ENCODE results near the gene WDR47.
A peak's percentile ranks its signal among the peaks of the same experiment; 100 is the strongest.
"Not testable (repeated sequence)": the region's sequence is repeated elsewhere in the genome, so short reads cannot be mapped to it uniquely, and the experiment has no call there.

Gene WDR47

DNA sequence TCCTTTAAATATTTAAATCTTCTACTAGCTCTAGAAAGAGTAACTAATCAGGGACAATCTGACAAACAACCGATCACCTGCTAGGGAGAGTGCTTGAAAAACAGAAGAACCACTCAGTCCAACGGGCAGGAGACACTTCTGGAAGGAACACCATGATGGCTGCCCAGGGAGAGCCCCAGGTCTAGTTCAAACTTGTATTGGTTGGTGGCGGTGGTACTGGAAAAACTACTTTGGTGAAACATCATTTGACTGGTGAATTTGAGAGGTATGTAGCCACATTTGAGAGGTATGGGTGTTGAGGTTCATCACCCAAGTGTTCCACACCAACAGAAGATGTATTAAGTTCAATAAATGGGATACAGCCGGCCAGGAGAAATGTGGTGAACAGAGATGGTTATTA lies 4.8 kb upstream of the WDR47 start:
- Histone ChIP-seq H3K4me1 (no peaks in the 10 kb centered on the region), H3K4me3 (ENCODE audit: low read depth, low read length) (no peak overlapping the region), H3K36me3 (no peaks in the 10 kb centered on the region), H3K27me3 (no peaks in the 10 kb centered on the region), H3K9me3 (no peaks in the 10 kb centered on the region)
- TF ChIP-seq, protein P1, sequence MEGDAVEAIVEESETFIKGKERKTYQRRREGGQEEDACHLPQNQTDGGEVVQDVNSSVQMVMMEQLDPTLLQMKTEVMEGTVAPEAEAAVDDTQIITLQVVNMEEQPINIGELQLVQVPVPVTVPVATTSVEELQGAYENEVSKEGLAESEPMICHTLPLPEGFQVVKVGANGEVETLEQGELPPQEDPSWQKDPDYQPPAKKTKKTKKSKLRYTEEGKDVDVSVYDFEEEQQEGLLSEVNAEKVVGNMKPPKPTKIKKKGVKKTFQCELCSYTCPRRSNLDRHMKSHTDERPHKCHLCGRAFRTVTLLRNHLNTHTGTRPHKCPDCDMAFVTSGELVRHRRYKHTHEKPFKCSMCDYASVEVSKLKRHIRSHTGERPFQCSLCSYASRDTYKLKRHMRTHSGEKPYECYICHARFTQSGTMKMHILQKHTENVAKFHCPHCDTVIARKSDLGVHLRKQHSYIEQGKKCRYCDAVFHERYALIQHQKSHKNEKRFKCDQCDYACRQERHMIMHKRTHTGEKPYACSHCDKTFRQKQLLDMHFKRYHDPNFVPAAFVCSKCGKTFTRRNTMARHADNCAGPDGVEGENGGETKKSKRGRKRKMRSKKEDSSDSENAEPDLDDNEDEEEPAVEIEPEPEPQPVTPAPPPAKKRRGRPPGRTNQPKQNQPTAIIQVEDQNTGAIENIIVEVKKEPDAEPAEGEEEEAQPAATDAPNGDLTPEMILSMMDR (IDR thresholded peaks at IDR 0.05; ENCODE audit: low read depth, low read length): no peak
- no peak for DNase-seq

DNA sequence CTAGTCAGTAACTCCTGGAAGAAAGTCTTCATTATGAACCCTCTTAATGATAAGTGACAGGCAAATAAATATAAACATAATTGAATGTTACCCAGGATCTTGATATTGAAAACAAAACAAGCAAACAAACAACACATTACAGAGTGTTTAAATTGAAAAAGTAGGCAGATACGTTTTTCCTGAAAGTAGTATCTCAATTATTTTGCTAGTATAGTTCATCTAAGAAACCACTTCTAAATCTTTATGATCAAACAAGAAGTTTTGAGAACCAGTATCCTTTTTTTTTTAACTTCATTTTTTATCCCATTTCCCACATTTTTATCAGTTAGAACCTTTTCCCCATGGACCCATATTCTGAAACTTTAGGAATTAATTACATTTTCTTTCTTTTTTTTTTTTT lies 3.7 kb upstream of the WDR47 start:
- H3K27me3 ChIP-seq: no peaks in the 10 kb centered on the region
- TF ChIP-seq, protein P1 (IDR thresholded peaks at IDR 0.05; ENCODE audit: low read depth, low read length): no peak
- H3K4me3 ChIP-seq (ENCODE audit: low read depth, low read length): no peak overlapping the region
- H3K36me3 ChIP-seq: no peaks in the 10 kb centered on the region
- H3K4me1 ChIP-seq: no peaks in the 10 kb centered on the region
- DNase-seq: no peak
- no peaks in the 10 kb centered on the region for H3K9me3 ChIP-seq

DNA sequence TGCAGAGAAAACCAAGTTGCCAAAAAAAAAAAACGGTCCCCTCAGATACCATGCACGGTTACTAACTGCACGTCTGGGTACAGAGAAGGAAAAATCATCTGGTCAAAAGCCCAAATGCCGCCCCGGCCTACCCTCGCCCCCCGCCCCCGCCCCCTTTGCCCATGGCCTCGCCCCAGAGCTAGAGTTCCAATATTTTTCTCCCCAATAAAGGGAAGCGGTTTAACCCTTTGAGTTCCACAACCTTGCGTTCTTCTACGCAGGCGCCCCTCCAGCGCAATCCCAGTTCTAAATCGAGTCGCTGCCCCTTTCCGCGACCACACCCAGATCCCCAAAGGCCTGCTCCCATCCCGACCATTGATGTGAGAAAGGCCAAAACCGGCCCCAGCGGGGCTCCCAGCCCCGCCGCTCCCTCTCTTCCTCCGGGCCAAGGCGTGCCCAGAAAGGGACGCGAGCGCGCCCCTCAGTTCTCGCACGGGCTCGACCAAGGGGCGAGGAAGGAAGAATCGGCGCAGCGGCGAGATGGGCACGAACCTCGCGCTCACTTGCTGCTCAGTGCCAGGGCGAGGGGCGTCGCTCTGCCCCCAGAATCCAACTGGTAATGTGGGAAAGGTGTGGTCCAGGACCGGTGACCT lies 797 bp downstream of the WDR47 start:
- Histone ChIP-seq H3K27me3 (no peaks in the 10 kb centered on the region), H3K4me1 (no peaks in the 10 kb centered on the region), H3K4me3 (ENCODE audit: low read depth, low read length) (peak overlapping the region; percentile 97), H3K9me3 (no peaks in the 10 kb centered on the region), H3K36me3 (no peaks in the 10 kb centered on the region)
- DNase-seq: peak; percentile 49
- TF ChIP-seq, protein P1 (IDR thresholded peaks at IDR 0.05; ENCODE audit: low read depth, low read length): no peak

DNA sequence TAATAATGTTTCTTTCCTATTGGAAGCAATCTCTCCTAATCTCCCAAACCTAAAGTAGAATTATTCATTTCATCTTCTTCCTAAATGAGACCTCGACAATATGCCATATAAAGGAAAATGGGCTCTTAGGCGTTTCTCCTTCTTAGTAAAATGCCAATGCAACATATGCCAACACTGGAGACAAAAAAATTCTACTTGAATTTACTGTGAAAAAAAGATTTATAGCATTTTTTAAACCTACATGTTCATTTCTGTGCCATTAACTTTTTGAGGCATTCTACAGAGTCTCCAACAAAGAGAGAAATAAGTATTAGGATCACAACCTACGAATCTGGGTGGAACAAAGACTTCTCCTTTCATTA lies 1.3 kb downstream of the WDR47 start:
- H3K36me3 ChIP-seq: no peaks in the 10 kb centered on the region
- H3K4me3 ChIP-seq (ENCODE audit: low read depth, low read length): peak overlapping the region; percentile 97
- DNase-seq: no peak
- H3K27me3 ChIP-seq: no peaks in the 10 kb centered on the region
- H3K9me3 ChIP-seq: no peaks in the 10 kb centered on the region
- TF ChIP-seq, protein P1 (IDR thresholded peaks at IDR 0.05; ENCODE audit: low read depth, low read length): no peak
- no peaks in the 10 kb centered on the region for H3K4me1 ChIP-seq

DNA sequence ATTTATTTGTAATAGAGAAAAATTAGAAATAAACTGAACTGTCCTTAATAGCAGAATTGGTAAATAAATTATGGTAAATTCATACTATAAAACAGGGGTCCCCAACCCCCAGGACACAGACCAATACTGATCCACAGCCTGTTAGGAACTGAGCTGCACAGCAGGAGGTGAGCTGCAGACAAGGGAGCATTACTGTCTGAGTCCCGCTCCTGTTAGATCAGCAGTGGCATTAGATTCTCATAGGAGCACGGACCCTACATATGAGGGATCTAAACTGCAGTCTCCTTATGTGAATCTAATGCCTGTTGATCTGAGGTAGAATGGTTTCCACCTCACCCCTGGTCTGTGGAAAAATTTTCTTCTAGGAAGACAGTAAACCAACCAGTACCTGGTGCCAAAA lies 7.5 kb downstream of the WDR47 start:
- no peak overlapping the region for H3K4me3 ChIP-seq (ENCODE audit: low read depth, low read length)
- DNase-seq: no peak
- H3K27me3 ChIP-seq: no peaks in the 10 kb centered on the region
- no peaks in the 10 kb centered on the region for H3K9me3 ChIP-seq
- TF ChIP-seq, protein P1 (IDR thresholded peaks at IDR 0.05; ENCODE audit: low read depth, low read length): no peak
- no peaks in the 10 kb centered on the region; the same call in 1 of the 2 replicates for H3K4me1 ChIP-seq
- H3K36me3 ChIP-seq: no peaks in the 10 kb centered on the region

DNA sequence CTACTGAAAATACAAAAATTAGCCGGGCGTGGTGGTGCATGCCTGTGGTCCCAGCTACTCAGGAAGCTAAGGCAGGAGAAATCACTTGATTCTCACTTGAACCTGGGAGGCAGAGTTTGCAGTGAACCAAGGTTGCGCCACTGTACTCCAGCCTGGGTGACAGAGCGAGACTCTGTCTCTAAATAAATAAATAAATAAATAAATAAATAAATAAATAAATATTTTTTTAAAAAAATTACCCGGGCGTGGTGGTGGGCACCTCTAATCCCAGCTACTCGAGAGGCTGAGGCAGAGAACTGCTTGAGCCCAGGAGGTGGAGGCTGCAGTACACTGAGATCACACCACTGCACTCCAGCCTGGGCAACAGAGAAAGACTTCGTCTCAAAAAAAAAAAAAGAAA lies 12.4 kb downstream of the WDR47 start:
- DNase-seq; H3K4me1 ChIP-seq; H3K9me3 ChIP-seq; H3K27me3 ChIP-seq; H3K36me3 ChIP-seq; H3K4me3 ChIP-seq (ENCODE audit: low read depth, low read length): not testable (repeated sequence)

DNA sequence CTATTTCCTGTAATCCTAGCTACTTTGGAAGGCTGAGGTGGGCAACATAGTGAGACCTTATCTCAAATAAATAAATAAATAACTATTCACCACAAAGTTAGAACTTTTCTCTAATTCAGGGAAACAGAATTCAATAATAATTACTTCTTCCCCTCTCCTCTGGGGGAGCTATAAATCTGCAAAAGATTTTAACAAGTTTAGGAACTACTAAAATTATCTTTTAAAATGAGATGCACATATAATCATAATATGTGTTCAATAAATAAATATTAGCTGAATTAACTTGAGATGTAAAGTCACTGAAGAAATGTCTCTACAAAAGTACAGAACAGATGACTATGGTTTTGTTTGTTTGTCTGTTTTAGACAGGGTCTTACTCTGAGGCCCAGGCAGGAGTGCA lies 14.1 kb downstream of the WDR47 start:
- Histone ChIP-seq H3K9me3 (no peaks in the 10 kb centered on the region), H3K4me3 (ENCODE audit: low read depth, low read length) (no peak overlapping the region), H3K27me3 (no peaks in the 10 kb centered on the region), H3K4me1 (no peaks in the 10 kb centered on the region; the same call in 1 of the 2 replicates), H3K36me3 (no peaks in the 10 kb centered on the region; the same call in 1 of the 2 replicates)
- TF ChIP-seq, protein P1 (IDR thresholded peaks at IDR 0.05; ENCODE audit: low read depth, low read length): 0 out of 2 replicates have a peak, but pooled peaks have one; percentile 1
- no peak for DNase-seq
